Upper lobe of right lung (tissue), 1 donor: ENCODE measurements around the gene FERMT3. TPM values are rescaled to one million over a fixed set of nuclear protein-coding genes. Genes with fewer than 3 reads are reported as not detected.

Source experiments
- ATAC-seq: fragments of 200-7000 bp; cut with Tn5 transposase; one replicate; pipeline ENCODE4 v1.9.1; 2020; ENCODE audit warnings: mild to moderate bottlenecking, moderate library complexity
- DNase-seq: peaks from one replicate; pipeline ENCODE4 v3.0.0-alpha.2; 2020
- H3K27ac ChIP-seq: fragments of 200-600 bp; one replicate; pipeline ENCODE4 v1.8.0; 2022
- H3K27me3 ChIP-seq: fragments of 200-600 bp; one replicate; pipeline ENCODE4 v1.8.0; 2022; ENCODE audit warnings: mild to moderate bottlenecking
- H3K36me3 ChIP-seq: fragments of 200-600 bp; one replicate; pipeline ENCODE4 v1.8.0; 2022
- H3K4me1 ChIP-seq: fragments of 200-600 bp; one replicate; pipeline ENCODE4 v1.8.0; 2022
- H3K4me3 ChIP-seq: fragments of 200-600 bp; one replicate; pipeline ENCODE4 v1.8.0; 2022; ENCODE audit warnings: mild to moderate bottlenecking
- H3K9me3 ChIP-seq: fragments of 200-600 bp; one replicate; pipeline ENCODE4 v1.8.0; 2022
- CTCF ChIP-seq: fragments of 200-600 bp; IDR thresholded peaks from one replicate; pipeline ENCODE4 v1.8.0; 2022; ENCODE audit warnings: antibody characterized with exemption
- intact Hi-C: fragments of 100-400 bp; cut with DNase I; formaldehyde crosslinking; loops from one replicate; pipeline ENCODE4 v1.11.0; 2022
- total RNA-seq: library from RNA; stranded (reverse); fragmentation: NEBNext Ultra II Directional; extraction: Animal tissue kit (Norgen Biotek cat#: 25700); gene quantifications from one replicate; pipeline ENCODE4 v1.2.1, GENCODE V29; 2021
- donor health status: DM: no; HTN: yes; CAD: no; lungs with severe emphysema.

The FERMT3 gene
- total RNA-seq, 1 donor from 2014 or later: 73.1 TPM

- no peak overlapping the region for H3K27ac ChIP-seq
- TF ChIP-seq CTCF: no peak
- peak; percentile 75 for DNase-seq
Measured at GRCh38 chr11:64164392-64165312, 41.9 kb upstream of the FERMT3 start.

GRCh38 chr11:64165481-64165841, 41.1 kb upstream of the FERMT3 start:
- no peaks in the 10 kb centered on the region for H3K27me3 ChIP-seq
- H3K4me3 ChIP-seq: peak overlapping the region; percentile 78
- no peaks in the 10 kb centered on the region for H3K36me3 ChIP-seq
- H3K4me1 ChIP-seq: peaks cover 8% of the 10 kb centered on the region
- intact Hi-C loops: no loop called here
- no peak for TF ChIP-seq CTCF
- ATAC-seq: peak; percentile 18
- peak; percentile 73 for DNase-seq
- H3K27ac ChIP-seq: peak overlapping the region; percentile 76
- H3K9me3 ChIP-seq: no peaks in the 10 kb centered on the region

More at GRCh38 chr11:64164392-64165312, 41.9 kb upstream of the FERMT3 start:
- Histone ChIP-seq H3K4me1 (peaks cover 8% of the 10 kb centered on the region), H3K9me3 (no peaks in the 10 kb centered on the region), H3K4me3 (peak overlapping the region; percentile 78), H3K27me3 (no peaks in the 10 kb centered on the region), H3K36me3 (no peaks in the 10 kb centered on the region)
- intact Hi-C loops: no loop called here
- peak; percentile 6 for ATAC-seq

GRCh38 chr11:64165842-64166635, 40.5 kb upstream of the FERMT3 start, which contains the start of gene MACROD1:
Gene MACROD1, minus strand, starts transcription at chr11:64166113. Its CDS starts 119 bp downstream, at chr11:64165994.
- intact Hi-C loops: no loop called here
- ATAC-seq: peak; percentile 95
- no peak for TF ChIP-seq CTCF
- Histone ChIP-seq H3K4me1 (peaks cover 8% of the 10 kb centered on the region), H3K36me3 (no peaks in the 10 kb centered on the region), H3K9me3 (no peaks in the 10 kb centered on the region), H3K27ac (peak within 1 kb of the TSS; percentile 76), H3K4me3 (peak within 1 kb of the TSS; percentile 78), H3K27me3 (no peaks in the 10 kb centered on the region)
- DNase-seq: peak; percentile 96

GRCh38 chr11:64170419-64170818, 36.1 kb upstream of the FERMT3 start:
- H3K9me3 ChIP-seq: no peaks in the 10 kb centered on the region
- TF ChIP-seq CTCF: no peak
- ATAC-seq: no peak
- no peaks in the 10 kb centered on the region for H3K36me3 ChIP-seq
- H3K4me3 ChIP-seq: no peak overlapping the region
- H3K27ac ChIP-seq: no peak overlapping the region
- peaks cover under 1% of the 10 kb centered on the region for H3K4me1 ChIP-seq
- no peaks in the 10 kb centered on the region for H3K27me3 ChIP-seq
- DNase-seq: no peak
- intact Hi-C loops: no loop called here

GRCh38 chr11:64173616-64174355, 32.7 kb upstream of the FERMT3 start:
- Histone ChIP-seq H3K27ac (no peak overlapping the region), H3K36me3 (no peaks in the 10 kb centered on the region), H3K4me3 (no peak overlapping the region), H3K4me1 (no peaks in the 10 kb centered on the region), H3K9me3 (no peaks in the 10 kb centered on the region), H3K27me3 (no peaks in the 10 kb centered on the region)
- intact Hi-C loops: no loop called here
- no peak for TF ChIP-seq CTCF
- ATAC-seq (no peak), DNase-seq (no peak)
